Neural cell (in vitro differentiated cells): ENCODE results near the gene GOSR1.

ENCODE experiments used
- EZH2 ChIP-seq: fragments of 200-600, 300-800 bp; shearing (Covaris generic), sonication (generic); IDR thresholded peaks from 2 replicates; pipeline ENCODE4 v1.6.1; 2014; ENCODE audit warnings: antibody characterized with exemption, low read length, borderline replicate concordance, mild to moderate bottlenecking; ENCODE audit not compliant: insufficient read depth, poor library complexity, severe bottlenecking
- TF ChIP-seq, protein P1 (sequence below): fragments of 450-650 bp; IDR thresholded peaks from 2 replicates; pipeline ENCODE4 v1.5.1; 2014; ENCODE audit warnings: antibody characterized with exemption, mild to moderate bottlenecking, moderate library complexity; ENCODE audit not compliant: poor library complexity, severe bottlenecking

- TF ChIP-seq EZH2, result no peak
- TF ChIP-seq, protein P1, sequence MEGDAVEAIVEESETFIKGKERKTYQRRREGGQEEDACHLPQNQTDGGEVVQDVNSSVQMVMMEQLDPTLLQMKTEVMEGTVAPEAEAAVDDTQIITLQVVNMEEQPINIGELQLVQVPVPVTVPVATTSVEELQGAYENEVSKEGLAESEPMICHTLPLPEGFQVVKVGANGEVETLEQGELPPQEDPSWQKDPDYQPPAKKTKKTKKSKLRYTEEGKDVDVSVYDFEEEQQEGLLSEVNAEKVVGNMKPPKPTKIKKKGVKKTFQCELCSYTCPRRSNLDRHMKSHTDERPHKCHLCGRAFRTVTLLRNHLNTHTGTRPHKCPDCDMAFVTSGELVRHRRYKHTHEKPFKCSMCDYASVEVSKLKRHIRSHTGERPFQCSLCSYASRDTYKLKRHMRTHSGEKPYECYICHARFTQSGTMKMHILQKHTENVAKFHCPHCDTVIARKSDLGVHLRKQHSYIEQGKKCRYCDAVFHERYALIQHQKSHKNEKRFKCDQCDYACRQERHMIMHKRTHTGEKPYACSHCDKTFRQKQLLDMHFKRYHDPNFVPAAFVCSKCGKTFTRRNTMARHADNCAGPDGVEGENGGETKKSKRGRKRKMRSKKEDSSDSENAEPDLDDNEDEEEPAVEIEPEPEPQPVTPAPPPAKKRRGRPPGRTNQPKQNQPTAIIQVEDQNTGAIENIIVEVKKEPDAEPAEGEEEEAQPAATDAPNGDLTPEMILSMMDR, result no peak
Measured at GRCh38 chr17:30483159-30483558, 6.0 kb downstream of the GOSR1 start.
